Fibroblast of skin of right quadriceps (primary cell): ENCODE data around the gene FRAS1.

Experiments used
- DNase-seq: peaks from one replicate; pipeline ENCODE4 v3.0.0-alpha.2; 2013

The FRAS1 gene

DNA sequence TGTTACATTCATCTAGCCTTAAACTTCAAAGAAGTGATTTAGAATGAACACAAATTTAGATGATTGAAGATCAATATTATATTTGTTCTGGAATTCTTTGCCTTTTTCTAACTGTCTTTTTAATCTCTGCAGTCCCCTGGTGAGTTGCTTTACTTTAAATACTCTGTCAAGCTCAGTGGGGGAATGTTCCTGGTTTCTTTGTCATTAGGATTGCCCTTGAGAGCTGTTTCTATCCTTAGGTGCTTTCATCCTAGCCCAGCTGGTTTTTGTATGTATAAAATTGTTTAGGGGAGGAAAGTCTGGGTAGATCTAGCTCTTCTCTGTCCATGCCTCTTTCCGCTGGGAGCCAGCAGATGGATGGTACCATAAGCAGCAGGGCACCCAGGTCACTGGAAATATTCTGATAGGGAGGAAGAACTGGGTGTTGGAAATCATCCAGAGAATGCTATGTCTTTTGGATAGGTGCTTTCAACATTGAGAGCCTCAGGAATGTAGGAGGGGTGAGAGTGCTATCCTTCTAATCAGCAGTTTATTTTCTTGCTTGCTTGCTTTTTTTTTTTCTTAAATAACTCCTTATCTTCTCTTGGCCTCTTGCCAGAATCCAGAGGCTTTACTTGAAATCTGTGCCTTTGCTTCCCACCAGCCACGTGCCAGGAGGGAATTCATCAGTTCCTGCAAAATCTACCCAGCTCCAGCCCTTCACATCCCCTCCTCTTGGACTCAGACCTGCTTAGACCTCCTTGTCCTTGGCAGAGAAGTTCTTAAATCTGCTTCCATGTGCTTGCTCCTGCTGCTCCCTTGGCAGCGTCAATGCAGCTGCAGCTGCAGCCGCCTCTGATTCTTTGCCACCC, 279.2 kb downstream of the FRAS1 start:
- DNase-seq, result peak; percentile 47

DNA sequence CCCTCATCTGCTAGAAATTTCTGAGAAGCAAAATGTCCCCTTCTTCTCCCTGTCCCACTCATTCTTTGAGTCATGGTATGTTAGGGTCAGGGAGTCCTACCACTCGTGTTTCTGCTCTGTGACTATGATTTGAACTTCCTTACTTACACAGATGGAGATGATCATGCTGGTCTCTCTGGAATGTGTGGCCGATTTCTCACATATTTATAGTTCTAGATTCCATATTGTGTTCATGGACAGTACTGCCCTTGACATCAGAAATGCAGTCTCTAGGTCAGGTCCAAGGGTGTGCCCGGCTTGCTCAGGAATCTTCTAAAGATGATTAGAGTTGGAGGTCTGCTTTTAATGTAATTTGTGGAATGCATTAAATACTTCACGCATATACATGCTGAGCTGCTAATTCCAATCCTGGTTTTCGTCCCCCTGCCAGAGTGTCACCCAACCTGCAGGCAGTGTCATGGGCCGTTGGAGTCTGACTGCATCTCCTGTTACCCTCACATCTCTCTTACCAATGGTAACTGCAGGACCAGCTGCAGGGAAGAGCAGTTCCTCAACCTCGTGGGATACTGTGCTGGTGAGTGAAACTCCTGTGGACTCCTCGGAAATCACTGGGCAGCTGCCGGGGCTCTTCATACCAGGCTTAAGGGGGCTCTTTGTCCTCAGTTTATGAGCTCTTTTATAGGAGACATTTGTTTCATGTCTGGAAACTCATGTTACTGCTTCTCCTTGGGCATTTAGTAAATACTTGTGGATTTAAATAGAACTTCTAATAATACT, 280.3 kb downstream of the FRAS1 start:
- peak; percentile 37 for DNase-seq

DNA sequence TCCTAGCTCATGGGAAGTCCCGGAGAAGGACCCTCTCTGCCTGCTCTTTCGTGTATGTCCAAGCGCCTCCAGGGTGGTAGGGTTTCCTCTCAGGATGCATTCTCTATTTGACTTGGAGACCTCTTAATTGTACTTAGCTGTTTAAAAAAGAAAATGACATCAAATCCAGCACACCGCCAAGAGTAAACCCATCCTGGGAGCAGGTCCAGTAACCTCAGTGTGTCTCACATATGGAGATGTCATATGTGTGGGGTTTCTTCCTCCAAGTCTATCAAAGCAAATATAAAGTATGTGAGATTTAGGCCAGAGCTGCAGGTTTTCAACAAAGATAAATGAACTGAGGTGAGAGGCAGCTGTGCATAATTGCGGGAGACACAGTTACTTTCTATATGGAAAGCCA, 285.0 kb downstream of the FRAS1 start:
- DNase-seq, result no peak

DNA sequence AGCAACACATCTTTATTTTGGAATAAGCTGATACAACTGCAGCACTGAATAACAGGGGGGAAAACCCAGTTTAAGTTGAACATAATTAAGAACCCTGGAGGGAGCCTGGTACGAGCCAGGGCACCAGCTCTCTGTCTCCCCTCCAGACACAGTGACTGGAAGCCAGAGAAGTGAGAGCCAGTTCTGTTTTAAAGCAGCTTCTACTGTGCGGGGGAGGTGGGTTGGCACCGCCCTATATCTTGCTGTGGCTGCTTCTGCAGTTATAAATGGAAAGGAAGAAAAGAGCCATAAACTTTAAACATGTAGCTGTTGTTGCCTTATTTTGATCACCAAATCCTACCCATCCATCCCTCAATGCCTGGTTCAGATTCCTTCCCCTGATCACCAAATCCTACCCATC, 286.6 kb downstream of the FRAS1 start:
- DNase-seq, result no peak

DNA sequence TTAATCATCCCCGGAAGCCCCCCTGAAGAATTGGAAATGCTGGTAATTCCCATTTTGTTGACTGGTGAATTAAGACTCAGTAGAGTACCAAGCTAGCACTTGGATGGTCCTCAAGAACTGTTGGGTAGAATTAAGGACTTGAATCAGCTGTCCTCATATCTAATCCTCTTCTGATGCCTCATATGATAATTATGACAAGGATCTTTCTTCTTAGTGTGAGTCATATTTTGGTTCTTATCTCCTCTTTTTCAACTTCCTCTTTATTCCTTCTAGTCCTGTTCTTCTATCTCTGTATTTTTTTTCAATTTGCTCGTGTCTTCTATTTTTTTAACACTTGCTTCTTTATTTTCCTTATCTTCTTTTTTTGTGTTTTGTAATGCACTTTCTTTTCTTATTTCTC, 288.1 kb downstream of the FRAS1 start:
- no peak for DNase-seq

DNA sequence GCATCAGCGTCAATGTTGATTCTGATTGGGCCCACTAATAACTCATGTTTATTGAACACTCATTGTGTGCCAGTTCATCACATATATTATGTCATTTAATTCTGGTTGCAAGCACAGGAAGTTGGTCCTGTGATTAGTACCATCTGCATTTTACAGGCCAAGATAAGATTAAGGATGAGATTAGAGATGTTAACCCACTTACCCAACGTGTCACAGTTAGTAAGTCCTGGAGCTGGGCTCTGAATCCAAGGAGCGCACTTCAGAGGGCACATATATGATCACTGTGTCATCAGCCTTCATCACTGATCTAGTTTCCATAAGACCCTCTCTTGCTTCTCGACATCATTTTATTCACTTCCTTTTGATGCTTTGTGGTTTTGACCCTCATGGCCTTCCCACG, 289.1 kb downstream of the FRAS1 start:
- DNase-seq, result no peak

DNA sequence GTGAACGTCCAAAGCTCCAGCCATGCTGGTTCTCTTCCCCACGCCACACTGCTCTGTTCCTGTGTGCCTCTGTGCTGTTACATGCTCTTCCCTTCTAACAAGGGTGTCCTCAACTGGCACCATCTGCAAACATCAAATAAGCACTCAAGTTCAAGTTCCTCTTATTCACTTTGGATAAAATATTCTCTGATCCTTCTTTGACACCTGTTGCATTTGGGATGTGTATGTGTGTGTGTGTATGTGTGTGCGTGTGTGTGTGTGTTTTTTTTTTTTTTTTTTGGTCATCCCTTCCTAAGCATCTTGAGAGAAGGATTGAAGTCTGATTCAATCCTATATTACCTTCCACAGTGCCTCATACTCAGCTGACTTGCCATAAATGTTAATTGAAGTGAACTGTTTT, 290.4 kb downstream of the FRAS1 start:
- DNase-seq, result no peak

DNA sequence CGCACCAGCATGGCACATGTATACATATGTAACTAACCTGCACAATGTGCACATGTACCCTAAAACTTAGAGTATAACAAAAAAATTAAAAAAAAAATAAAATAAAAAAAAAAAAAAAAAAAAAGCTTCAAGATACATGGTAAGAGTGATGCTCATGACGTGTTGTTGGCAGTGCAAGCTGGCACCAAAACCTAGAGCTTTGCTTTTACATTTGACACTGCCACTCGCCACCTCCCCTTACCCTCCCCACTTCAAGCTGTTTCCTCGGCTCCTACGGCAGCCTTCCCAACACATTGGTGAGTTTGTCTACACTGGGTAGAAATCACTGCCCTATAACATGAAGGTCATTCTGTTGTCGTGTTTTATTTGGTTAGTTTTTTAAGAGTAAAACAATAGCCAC, 296.8 kb downstream of the FRAS1 start:
- DNase-seq, result no peak

DNA sequence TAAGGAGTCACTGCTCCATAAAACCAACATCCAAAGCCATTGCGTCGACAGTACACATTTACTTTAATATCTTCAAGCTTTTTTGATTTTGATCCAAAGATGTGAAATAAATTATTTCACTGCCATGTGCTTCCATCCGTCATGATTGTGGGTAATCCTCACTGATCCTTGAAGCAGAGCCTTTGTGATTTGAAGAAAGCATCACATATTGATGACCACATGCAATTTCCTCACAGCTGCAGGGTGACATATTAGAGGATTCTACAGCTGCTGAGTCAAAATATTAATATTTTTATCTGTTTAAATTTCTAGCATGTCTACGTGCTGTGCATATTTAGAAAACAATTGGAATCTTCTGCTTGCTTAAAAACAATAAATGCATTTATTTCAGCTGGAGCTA, 297.7 kb downstream of the FRAS1 start:
- DNase-seq, result no peak

DNA sequence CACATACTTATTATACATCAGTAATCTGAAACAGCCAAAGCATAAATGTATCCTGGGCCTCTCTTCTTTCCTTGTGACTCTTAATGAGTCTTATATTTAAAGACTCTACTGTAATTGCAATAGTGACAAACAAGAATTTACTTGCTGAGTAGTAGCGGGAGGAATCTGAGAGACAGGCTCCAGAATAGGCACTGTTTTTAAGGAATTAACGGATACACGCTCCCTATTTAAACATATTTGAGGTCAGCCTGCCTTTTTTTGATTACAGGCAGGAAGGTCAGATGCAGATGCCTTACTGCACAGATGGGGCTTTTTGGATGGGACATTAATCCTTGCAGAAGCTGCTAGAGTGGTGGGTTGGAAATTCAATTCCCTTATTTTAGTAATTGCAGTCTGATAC, 298.2 kb downstream of the FRAS1 start:
- peak; percentile 58 for DNase-seq

DNA sequence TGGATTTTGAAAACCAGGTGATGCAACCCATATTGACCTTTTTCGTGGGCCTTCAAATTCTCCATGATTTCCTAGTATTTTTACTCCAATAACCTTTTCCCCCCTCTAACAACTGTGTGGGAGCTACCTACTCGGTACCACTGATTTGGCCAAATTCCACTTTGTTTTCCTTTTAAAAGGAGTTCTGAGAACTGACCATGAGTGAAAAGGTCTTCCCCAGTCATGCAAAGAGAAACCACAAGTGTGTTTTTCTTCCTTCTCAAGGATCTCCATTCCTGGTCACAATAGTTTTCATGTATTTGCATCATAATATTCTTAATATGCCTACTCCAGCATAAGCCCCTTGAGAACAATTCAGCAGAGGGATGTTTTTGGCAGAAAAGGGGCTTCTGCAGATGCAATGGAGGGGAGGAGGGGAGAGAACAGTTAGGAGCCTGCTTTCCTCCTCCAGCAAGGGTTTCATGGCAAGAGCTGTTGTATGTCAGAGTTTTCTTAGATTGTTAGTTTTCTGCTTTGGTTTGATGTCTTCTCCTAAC, 299.2 kb downstream of the FRAS1 start:
- no peak for DNase-seq

DNA sequence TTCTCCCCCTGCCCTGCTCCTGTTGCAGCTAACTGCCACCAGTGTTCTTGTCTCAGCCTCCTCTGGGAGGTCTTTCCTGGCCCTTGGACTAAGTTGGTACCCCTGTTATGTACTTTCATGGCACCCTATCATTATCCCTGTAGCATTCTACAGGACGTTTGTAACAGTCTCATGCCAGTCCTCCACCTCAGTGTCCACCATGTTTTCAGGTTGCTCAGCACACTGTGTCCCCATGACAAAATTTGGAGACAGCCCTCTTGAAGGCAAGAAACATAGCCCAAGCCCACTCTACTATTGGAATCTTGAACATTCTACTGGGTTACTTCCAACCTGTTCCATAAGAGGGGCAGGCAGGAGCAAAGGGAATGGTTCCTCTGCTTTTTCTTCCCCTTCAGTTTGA, 300.0 kb downstream of the FRAS1 start:
- DNase-seq, result no peak

DNA sequence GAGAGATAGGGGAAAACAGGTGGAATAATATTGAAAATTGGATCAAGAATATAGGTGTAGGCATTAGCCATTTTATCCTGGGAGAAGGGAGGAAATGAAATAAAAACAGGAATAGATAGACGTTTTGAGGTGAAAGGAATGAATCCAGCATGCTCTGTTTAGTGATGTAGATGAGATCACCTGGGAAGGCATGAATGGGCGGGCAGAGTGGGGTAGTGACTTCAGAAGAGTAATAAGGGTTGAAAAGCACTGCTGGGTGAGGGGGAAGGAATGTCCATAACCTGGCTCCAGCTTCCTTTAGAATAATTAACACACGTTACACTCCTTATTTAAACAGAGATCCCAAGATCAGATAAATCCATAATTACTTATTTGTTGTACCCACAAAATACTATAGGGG, 303.3 kb downstream of the FRAS1 start:
- no peak for DNase-seq

DNA sequence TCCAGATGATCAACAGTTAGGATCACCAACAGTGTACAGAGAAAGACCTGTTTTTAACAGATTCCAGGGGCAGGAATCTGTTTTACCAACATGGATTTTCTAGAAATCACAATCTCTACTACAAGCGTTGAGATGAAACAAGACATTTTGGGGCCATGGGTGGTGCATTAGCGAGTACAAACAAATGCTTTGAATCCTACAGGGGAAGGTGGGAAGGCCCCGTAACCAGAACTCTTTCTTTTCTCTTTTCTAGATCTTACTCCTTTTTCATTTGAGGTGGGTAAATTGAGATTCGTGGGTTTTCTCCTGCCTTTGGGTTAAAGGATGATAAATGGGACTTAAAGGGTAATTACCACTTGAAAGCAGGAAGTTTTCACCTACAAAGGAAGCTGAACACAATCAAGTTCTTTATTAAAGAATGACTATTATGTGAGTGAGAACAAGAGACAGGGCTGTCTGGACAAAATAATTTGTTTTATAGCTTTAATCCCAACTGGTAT, 304.5 kb downstream of the FRAS1 start:
- no peak for DNase-seq

DNA sequence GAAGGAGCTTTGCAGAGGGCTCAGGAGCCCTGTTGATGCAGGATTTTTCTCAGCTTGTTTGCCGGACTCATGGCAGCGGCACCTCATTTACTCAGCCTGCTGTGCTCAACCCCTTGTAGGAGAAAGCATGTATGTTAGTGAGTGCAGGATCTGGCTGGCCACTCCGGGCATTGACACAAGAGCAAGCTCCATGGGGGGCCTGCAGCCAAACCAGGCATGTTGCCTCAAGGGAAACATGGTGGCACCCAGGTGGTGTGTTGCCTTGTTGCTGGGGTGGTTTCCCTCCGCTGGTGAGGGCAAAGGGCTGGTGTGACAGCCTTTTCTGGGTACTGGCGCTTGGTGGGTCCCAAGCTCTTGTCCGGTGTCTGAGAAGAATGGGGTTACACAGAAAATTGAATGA, 305.2 kb downstream of the FRAS1 start:
- DNase-seq, result no peak

DNA sequence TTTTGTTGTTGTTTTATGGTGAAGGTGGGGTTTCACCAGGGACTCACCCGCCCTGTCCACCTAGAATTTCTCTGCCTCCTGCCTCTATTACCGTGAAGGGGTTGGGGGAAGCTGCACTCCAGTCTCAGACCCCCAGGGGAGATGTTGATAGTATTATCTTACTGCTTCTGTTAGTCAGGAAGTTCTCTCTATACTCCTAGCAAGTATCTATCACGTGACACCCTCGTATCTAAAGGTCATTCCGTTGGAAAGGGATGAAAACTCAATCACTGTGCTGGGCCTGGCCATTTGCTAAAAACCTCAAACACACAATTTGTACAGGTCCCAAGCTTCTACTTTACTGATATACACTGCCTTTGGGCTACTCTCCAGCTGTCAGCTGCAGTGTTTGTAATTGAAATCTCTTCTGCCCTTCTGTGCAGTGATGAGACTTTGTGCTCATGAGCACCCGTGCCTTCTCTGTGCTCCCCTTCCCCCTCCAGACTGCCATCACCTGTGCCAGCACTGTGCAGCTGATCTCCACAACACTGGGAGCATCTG, 306.0 kb downstream of the FRAS1 start:
- DNase-seq, result no peak

DNA sequence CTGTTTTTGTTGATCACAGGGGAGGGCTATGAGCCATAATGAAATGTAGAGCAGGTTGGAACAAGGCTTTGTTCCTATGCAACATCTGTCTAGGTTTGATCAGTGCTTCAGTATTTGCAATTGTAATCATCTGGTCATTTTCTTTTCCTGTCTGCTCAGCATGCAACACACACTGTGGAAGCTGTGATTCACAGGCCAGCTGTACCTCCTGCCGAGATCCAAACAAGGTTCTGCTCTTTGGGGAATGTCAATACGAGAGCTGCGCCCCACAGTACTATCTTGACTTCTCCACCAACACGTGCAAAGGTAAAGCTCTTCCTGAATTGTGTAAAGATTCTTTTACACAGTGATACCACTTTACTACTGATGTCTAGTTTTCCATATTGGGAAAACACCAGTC, 312.6 kb downstream of the FRAS1 start:
- DNase-seq, result peak; percentile 46

DNA sequence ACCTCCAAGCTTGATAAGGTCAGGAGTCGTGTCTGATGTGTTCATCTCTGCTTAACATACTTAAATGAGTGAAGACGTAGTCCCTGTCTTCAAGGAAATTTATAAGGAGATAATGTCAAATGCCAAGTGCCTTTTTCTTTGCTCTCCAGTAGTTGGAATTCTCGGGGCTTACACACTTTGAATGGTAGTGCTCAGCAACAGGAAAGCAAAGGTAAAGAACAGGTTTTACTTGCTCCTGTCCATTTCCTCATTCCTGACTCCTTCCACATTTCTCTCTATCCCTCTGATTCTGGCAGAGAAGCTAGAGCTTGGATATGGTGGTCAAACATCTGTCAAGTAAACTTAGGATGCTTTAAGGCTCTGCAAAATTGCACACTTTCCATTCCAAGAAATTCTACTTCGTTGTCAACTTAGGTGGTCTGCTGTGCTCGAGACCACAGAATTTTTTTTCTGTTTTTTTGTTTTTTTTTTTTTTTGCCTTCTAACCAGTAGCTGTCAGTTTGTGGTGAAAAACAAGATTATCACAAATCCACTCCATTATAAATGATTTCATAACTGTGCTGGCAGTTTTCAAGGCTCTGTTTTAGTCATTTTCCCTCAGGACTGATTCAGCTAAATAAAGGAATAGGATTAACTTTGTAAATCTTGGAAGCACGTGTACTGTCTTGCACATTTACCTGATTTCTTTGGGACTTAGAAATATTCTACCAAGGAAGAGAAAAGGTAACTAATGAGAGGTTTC, 313.7 kb downstream of the FRAS1 start:
- DNase-seq, result peak; percentile 28

DNA sequence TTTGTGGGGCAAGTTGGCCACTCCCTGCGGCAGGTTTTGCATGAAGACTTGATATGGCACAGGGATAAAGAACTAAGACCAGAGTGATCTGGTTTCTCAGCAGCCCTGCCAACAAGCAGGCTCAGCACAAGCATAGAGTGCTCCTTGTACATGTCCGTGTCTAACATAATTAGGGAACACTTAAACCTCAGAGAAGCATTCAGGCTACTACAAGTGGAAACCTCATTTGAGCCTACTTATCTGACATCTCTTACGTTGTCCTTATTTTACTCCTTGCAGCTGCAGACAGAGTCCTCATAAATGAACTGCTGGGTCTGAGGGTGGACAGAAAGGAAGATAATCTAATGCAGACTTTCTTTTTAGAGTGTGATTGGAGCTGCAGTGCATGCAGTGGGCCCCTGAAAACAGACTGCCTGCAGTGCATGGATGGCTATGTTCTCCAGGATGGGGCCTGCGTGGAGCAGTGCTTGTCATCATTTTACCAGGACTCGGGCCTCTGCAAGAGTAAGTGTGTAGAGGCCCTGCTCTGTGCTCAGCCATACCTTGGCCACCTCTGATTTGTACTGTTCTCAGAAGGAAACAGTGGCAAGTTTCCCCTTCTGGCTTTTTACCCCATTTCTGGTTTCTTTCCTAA, 315.3 kb downstream of the FRAS1 start:
- no peak for DNase-seq

DNA sequence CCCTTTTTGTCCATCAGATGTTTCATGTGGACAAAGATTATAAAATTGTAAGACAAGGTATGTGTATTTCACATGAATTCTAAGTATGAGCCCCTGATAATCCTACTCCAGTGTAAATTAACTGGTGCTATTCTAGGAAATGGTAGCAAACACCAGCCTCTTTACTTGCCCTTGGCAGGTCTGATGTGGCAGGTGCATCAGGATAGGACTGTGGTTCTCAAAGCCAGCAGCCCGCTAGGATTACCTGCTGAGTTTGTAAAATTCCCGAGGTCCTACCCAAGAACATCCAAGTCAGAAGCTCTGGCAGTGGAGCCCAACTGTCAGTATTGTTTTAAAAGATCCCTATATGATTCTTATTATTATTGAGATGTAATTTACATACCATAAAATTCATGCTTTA, 320.4 kb downstream of the FRAS1 start:
- no peak for DNase-seq

DNA sequence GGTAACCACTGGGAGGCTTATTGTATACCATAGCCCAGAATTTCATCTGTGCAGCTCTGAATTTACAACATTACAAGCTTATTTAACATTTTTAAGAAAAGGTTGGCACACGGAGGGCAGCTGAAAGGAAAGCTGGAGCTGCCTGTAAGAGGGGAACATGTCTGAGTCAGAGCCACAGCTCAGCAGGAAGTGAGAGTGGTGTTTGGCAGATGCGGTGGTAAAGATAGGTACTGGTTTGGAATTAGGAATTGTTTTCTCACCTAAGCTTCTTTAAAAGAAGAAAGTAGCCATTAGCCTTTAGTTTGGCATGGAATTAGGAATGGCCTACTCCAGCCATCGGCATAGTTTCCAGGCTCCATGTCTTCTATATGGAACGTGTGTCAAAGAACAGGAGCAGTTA, 321.9 kb downstream of the FRAS1 start:
- no peak for DNase-seq

DNA sequence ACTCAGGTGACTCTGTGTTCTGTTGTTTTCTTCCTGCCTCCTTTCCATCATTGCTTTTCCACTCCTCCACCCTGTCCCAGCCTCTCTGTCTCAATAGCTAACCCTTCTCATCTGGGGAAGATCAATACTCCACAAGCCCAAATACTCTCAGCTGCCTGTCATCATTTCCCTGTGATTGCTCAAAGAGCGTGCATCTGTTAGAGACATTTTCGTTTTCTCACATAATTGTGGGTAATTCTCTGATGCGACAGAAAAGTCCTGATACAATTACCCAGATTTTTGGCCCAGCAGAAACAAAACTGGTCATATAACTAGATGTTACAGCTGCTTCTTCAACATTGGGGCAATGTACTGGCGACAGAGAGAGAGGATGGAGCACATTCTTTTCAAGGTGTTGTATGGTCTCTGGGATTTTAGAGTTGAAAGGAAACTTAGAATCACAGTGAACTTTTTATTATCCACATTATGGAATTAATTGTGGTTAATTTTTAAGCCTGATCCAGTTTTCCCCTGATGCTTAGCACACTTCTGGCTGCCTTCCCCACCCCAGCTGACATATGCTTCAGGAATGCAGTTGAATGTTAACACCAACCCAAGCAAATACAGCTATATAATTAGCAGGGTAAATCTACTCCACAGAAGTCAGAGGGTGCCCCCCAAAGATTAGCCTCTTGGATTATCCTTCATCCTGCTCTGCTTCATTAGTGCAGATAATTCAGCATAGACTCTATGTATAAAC, 323.0 kb downstream of the FRAS1 start:
- DNase-seq, result peak; percentile 79
